Cardiac muscle cell (in vitro differentiated cells and primary cell): Measurements from ENCODE around the gene SNX33. TPM values are rescaled to one million over a fixed set of nuclear protein-coding genes. Genes with fewer than 3 reads are reported as not detected.
"Not testable (repeated sequence)": the region's sequence is repeated elsewhere in the genome, so short reads cannot be mapped to it uniquely, and the experiment has no call there.

ENCODE experiments used
- DNase-seq, 2 donors: peaks; one replicate each; pipeline versions ENCODE4 v3.0.0 to v3.0.0-alpha.2; 2010 to 2017; ENCODE audit warnings: low read depth in 1 of 2, low spot score in 1 of 2
- H3K27ac ChIP-seq: fragments of 200-600 bp; sonication (generic); 2 replicates; pipeline ENCODE4 v1.5.1; 2016
- H3K27me3 ChIP-seq: fragments of 200-600 bp; sonication (generic); 2 replicates; pipeline ENCODE4 v1.6.0; 2016; ENCODE audit warnings: control low read depth
- H3K36me3 ChIP-seq: fragments of 200-600 bp; sonication (generic); 2 replicates; pipeline ENCODE4 v1.5.1; 2016; ENCODE audit warnings: control low read depth
- H3K4me1 ChIP-seq: fragments of 200-600 bp; sonication (generic); 2 replicates; pipeline ENCODE4 v1.8.1; 2017; ENCODE audit warnings: low read depth, mild to moderate bottlenecking, mixed run types
- H3K4me3 ChIP-seq: fragments of 200-600 bp; sonication (generic); 2 replicates; pipeline ENCODE4 v1.5.1; 2016; ENCODE audit warnings: mild to moderate bottlenecking
- H3K9me3 ChIP-seq: fragments of 200-600 bp; sonication (generic); 2 replicates; pipeline ENCODE4 v1.5.1; 2017; ENCODE audit warnings: low read depth, mild to moderate bottlenecking, control low read depth
- CTCF ChIP-seq: IDR thresholded peaks from 2 replicates; pipeline ENCODE4 v1.5.1; 2012; ENCODE audit warnings: low read depth, mild to moderate bottlenecking, low read length
- polyA plus RNA-seq: library from polyadenylated mRNA; unstranded; fragments of >200 nt; fragmentation: Nextera tagmentation; extraction: Ambion mirVana; gene quantifications from 2 replicates; pipeline ENCODE4 v1.2.1, GENCODE V29; 2016
- total RNA-seq: library from RNA; depleted of rRNA; stranded (reverse); fragments of >200 nt; gene quantifications from 2 replicates; pipeline ENCODE4 v1.2.3, GENCODE V29; 2016

SNX33 gene
- total and polyA plus RNA-seq, 2 experiments from 2014 or later = 9.5 to 17.1 TPM

GRCh38 chr15:75686212-75686642 is 38.5 kb downstream of the SNX33 start:
- H3K4me3 ChIP-seq, H3K27ac ChIP-seq, H3K36me3 ChIP-seq, H3K9me3 ChIP-seq, H3K4me1 ChIP-seq, H3K27me3 ChIP-seq: not testable (repeated sequence)
- TF ChIP-seq CTCF = peak; percentile 60
- peak; percentile 71 to 73 for DNase-seq

GRCh38 chr15:75687486-75688277 is 40.0 kb downstream of the SNX33 start:
- no peaks in the 10 kb centered on the region for H3K9me3 ChIP-seq
- DNase-seq = no peak
- H3K27me3 ChIP-seq = no peaks in the 10 kb centered on the region
- TF ChIP-seq CTCF = no peak
- H3K4me3 ChIP-seq = no peak overlapping the region
- H3K36me3 ChIP-seq = no peaks in the 10 kb centered on the region
- no peak overlapping the region for H3K27ac ChIP-seq
- H3K4me1 ChIP-seq = peaks cover 3% of the 10 kb centered on the region

- Histone ChIP-seq H3K4me3 (no peak overlapping the region), H3K4me1 (peaks cover 3% of the 10 kb centered on the region), H3K9me3 (no peaks in the 10 kb centered on the region), H3K36me3 (no peaks in the 10 kb centered on the region), H3K27me3 (no peaks in the 10 kb centered on the region), H3K27ac (no peak overlapping the region)
- no peak for TF ChIP-seq CTCF
- no peak for DNase-seq
Measured at GRCh38 chr15:75688278-75688557, 40.5 kb downstream of the SNX33 start.

- Histone ChIP-seq H3K36me3 (no peaks in the 10 kb centered on the region), H3K27ac (no peak overlapping the region), H3K4me1 (peaks cover under 1% of the 10 kb centered on the region), H3K27me3 (no peaks in the 10 kb centered on the region), H3K9me3 (no peaks in the 10 kb centered on the region), H3K4me3 (no peak overlapping the region)
- DNase-seq = no peak
- no peak for TF ChIP-seq CTCF
Measured at GRCh38 chr15:75688831-75689230, 41.1 kb downstream of the SNX33 start.

GRCh38 chr15:75689429-75689828 is 41.7 kb downstream of the SNX33 start:
- H3K27me3 ChIP-seq, H3K27ac ChIP-seq, H3K4me1 ChIP-seq, H3K36me3 ChIP-seq, DNase-seq, H3K9me3 ChIP-seq, H3K4me3 ChIP-seq: not testable (repeated sequence)

- peaks cover 12% of the 10 kb centered on the region for H3K4me1 ChIP-seq
- H3K9me3 ChIP-seq, H3K27ac ChIP-seq, DNase-seq, H3K4me3 ChIP-seq, H3K36me3 ChIP-seq, H3K27me3 ChIP-seq: not testable (repeated sequence)
Measured at GRCh38 chr15:75692311-75692710, 44.6 kb downstream of the SNX33 start.

GRCh38 chr15:75693028-75693427 is 45.3 kb downstream of the SNX33 start:
- not testable (repeated sequence) for H3K36me3 ChIP-seq, H3K9me3 ChIP-seq, DNase-seq, H3K27ac ChIP-seq, H3K4me3 ChIP-seq, H3K27me3 ChIP-seq
- H3K4me1 ChIP-seq = peaks cover 12% of the 10 kb centered on the region
